Epithelial cell of esophagus (primary cell): ENCODE results near the gene RAD51B.

Experiments
- DNase-seq: peaks from one replicate; pipeline ENCODE4 v3.0.0; 2010; ENCODE audit warnings: low read depth
- H3K4me3 ChIP-seq: 2 replicates; pipeline ENCODE4 v1.5.1; 2011; ENCODE audit warnings: mild to moderate bottlenecking, low read length, control low read depth
- CTCF ChIP-seq: IDR thresholded peaks from 2 replicates; pipeline ENCODE4 v1.5.1; 2011; ENCODE audit warnings: low read depth, mild to moderate bottlenecking, low read length, control low read depth, inconsistent platforms; ENCODE audit not compliant: insufficient read depth; ENCODE audit errors: missing control alignments

The RAD51B gene

GRCh38 chr14:68408680-68409079, 589.1 kb downstream of the RAD51B start:
- TF ChIP-seq CTCF = no peak
- peak; percentile 32 for DNase-seq
- H3K4me3 ChIP-seq = no peak overlapping the region

- H3K4me3 ChIP-seq = no peak overlapping the region
- no peak for TF ChIP-seq CTCF
- no peak for DNase-seq
Observed at GRCh38 chr14:68409387-68409786, 589.8 kb downstream of the RAD51B start.

GRCh38 chr14:68412505-68413465, 593.2 kb downstream of the RAD51B start:
- peak; percentile 54 for DNase-seq
- no peak overlapping the region for H3K4me3 ChIP-seq

GRCh38 chr14:68413509-68413908, 593.9 kb downstream of the RAD51B start:
- no peak for TF ChIP-seq CTCF
- no peak overlapping the region for H3K4me3 ChIP-seq
- DNase-seq = no peak

More at GRCh38 chr14:68412505-68413465, 593.2 kb downstream of the RAD51B start:
- TF ChIP-seq CTCF = no peak

- H3K4me3 ChIP-seq = no peak overlapping the region
- no peak for TF ChIP-seq CTCF
- no peak for DNase-seq
Observed at GRCh38 chr14:68414121-68414520, 594.5 kb downstream of the RAD51B start.

GRCh38 chr14:68416171-68416570, 596.6 kb downstream of the RAD51B start:
- H3K4me3 ChIP-seq = no peak overlapping the region

More at GRCh38 chr14:68416171-68416570, 596.6 kb downstream of the RAD51B start:
- no peak for DNase-seq
- no peak for TF ChIP-seq CTCF
